Measurements from ENCODE around the gene SLC44A1. TPM values are rescaled to one million over a fixed set of nuclear protein-coding genes. Genes with fewer than 3 reads are reported as not detected.

The SLC44A1 gene
- total RNA-seq, 3 donors from 2014 or later: 4.0 to 5.4 (median 4.1) TPM

DNA sequence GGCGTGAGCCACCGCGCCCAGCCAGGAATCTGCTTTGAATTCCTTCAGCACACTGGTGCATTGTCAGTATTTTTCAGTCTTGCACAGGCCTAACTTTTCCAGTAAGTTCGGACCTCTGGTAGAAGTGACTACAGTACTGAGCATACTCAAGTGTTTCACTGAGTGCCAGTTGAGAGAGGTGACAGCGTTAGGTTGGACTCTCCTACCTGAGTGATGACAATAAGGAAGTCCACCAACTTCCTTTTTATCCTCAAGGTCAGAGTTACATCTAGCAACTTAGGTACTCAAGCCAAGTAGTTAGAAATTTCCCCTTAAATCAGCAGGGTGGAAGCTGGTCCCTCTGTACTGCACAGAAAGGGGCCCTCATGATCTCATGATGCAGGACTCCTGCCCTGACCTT is 177.4 kb downstream of the SLC44A1 start:
- no peak overlapping the region for H3K4me3 Mint-ChIP-seq
- no peak for ATAC-seq

DNA sequence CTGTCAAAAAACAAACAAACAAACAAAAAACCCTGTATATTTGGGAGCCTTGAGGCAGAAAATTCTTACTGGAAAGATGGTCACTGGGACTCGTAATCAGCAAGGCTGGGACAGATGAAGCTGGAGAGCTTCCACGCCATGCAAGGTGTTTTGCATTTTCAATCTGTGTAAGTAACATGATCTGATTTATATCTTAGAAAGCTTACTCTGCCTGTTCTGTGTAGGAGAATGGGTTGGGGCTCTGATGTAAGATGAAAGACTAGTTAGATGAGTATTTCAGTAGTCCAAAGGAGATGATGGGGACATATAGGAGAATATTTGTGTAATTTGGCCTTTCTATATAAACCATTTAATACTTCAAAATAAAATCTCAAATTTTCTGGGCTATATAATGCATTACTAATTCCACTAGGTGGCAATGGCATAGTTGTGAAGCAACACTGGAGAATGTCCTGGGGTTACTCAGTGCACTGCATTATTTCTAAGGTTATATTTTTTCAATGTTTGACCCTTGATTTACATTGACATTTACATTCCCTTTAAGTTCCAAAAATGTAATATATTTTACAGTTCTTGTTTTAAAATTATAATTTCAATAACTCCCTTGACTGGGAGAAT is 181.5 kb downstream of the SLC44A1 start:
- no peak for ATAC-seq
- Mint-ChIP-seq H3K36me3 (ENCODE audit: insufficient read depth) (no peaks in the 10 kb centered on the region), H3K4me3 (no peak overlapping the region), H3K4me1 (ENCODE audit: low read depth) (no peaks in the 10 kb centered on the region), H3K9me3 (no peaks in the 10 kb centered on the region), H3K27me3 (ENCODE audit: low read depth) (peaks cover 5% of the 10 kb centered on the region)
- DNase-seq: no peak

More for the DNA sequence above, 177.4 kb downstream of the SLC44A1 start:
- no peaks in the 10 kb centered on the region for H3K4me1 Mint-ChIP-seq (ENCODE audit: low read depth)
- H3K9me3 Mint-ChIP-seq: no peaks in the 10 kb centered on the region
- H3K36me3 Mint-ChIP-seq (ENCODE audit: insufficient read depth): no peaks in the 10 kb centered on the region
- H3K27me3 Mint-ChIP-seq (ENCODE audit: low read depth): peaks cover 2% of the 10 kb centered on the region
- no peak for DNase-seq

DNA sequence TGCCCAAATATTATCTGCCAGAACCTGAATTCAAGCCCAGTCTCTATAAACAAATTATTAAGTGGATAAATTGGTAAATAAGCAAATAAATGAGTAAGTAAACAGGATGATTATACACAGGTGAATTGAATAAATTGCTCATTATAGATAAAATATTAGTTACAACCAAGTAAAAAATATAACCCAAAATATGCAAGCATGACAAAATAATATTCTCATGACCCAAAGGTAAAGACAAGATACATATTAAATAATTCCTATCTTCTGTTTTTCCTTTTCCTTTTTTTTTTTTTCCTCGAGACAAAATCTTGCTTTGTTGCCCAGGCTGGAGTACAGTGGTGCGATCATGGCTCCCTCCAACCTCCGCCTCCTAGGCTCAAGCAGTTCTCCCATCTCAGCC is 182.2 kb downstream of the SLC44A1 start:
- peaks cover 5% of the 10 kb centered on the region for H3K27me3 Mint-ChIP-seq (ENCODE audit: low read depth)
- DNase-seq (no peak), ATAC-seq (no peak)
- H3K36me3 Mint-ChIP-seq (ENCODE audit: insufficient read depth): no peaks in the 10 kb centered on the region
- H3K4me3 Mint-ChIP-seq: no peak overlapping the region
- no peaks in the 10 kb centered on the region for H3K4me1 Mint-ChIP-seq (ENCODE audit: low read depth)
- H3K9me3 Mint-ChIP-seq: no peaks in the 10 kb centered on the region

DNA sequence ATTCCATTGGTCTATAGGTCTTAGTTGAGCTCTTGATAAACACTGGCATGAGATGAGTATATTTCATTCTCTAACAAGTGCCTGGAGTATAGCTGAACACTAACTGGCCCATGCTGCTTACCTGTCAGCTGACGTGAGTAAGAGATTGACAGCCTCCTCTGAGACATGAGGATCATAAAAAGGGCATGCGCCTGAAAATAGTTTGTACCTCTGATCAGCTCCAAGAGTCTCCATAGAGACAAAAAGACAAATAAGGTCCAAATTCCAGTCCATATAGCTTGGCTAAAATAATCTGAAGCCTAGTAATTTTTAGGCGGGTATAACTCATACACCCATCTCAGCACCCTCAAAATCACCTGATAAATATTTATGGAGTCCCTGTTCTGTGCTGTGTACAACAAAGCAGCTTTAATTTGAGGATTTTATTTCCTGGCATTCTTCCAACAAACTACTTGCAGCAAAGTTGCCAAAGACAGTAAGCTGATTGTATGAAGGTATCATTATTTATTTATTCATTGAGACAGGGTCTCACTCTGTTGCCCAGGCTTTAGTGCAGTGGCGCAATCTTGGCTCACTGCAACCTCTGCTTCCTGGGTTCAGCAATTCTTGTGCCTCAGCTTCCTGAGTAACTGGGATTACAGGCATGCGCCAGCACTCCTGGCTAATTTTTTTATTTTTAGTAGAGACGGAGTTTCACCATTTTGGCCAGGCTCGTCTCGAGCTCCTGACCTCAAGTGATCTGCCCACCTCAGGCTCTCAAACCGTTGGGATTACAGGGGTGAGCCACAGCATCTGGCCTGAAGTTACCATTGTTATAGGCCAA is 187.2 kb downstream of the SLC44A1 start:
- DNase-seq (no peak), ATAC-seq (no peak)
- no peaks in the 10 kb centered on the region for H3K9me3 Mint-ChIP-seq
- no peak overlapping the region for H3K4me3 Mint-ChIP-seq
- no peaks in the 10 kb centered on the region for H3K36me3 Mint-ChIP-seq (ENCODE audit: insufficient read depth)
- H3K27me3 Mint-ChIP-seq (ENCODE audit: low read depth): peaks cover 4% of the 10 kb centered on the region
- no peaks in the 10 kb centered on the region for H3K4me1 Mint-ChIP-seq (ENCODE audit: low read depth)

DNA sequence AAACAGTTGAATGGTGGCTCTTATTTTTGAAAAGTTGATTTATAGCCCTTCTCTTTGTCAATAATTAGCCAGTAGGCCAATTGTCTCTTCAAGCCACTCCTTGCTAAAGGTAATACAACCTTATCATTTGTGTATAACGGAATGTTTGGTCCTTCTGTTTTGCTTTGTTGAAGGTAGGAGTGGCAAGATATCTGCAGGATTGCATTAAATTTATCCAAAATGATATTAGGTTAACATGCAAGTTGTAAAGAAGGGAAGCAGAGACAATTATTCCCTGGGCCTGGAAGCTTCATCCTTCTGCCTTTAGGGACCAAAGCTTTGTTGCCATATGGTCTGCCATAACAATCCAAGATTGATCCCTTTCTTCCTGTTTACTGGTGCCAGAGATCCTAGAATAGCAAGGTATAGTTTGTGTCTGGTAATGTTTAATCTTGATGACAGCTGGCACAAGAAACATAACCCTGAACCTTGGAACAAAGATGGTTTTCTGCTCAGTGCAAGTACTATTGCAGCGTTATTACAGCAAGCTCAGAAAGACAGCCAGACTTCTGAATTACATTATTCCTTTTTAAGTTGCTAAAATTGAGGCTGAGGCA is 187.9 kb downstream of the SLC44A1 start:
- Mint-ChIP-seq H3K27me3 (ENCODE audit: low read depth) (peaks cover 4% of the 10 kb centered on the region), H3K4me3 (no peak overlapping the region), H3K4me1 (ENCODE audit: low read depth) (no peaks in the 10 kb centered on the region), H3K36me3 (ENCODE audit: insufficient read depth) (no peaks in the 10 kb centered on the region), H3K9me3 (no peaks in the 10 kb centered on the region)
- ATAC-seq: no peak
- DNase-seq: no peak

DNA sequence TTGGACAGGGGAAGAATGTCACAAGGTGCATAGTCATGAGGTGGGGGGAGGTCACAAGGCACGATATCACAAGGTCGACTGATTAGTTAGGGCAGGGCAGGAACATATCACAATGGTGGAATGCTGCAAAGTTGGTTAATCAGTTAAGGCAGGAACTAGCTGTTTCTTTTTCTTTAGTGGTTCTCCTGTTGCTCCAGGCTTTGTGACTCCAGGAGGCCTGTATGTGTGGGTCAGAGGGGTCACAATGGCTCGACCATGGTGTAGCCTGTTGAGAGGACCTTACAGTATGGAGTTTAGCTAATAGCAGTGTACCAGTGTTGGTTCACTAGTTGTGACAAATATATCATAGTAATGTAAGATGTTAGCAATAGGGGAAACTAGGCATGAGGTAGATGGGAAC is 191.0 kb downstream of the SLC44A1 start:
- Mint-ChIP-seq H3K27me3 (ENCODE audit: low read depth) (peaks cover 4% of the 10 kb centered on the region), H3K4me1 (ENCODE audit: low read depth) (no peaks in the 10 kb centered on the region), H3K4me3 (no peak overlapping the region), H3K9me3 (no peaks in the 10 kb centered on the region), H3K36me3 (ENCODE audit: insufficient read depth) (no peaks in the 10 kb centered on the region)
- DNase-seq (no peak), ATAC-seq (no peak)

DNA sequence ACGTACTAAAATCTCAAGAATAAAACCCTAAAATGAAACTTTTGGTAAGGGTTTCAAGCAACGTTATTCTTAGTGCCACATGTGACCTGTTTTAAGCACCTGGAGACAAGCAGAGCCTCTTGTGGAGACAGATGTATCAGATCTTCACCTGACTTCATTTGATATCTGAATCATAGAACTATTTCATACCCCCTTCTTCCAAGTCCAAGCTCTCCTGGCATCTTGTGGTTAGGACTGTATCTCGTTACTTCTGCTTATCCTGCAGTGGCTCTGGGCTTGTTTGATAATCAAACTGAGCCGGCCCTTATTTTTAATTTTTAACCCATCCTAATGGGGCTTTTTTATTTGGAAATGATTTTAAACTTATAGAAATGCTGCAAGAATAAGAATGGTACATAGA is 192.3 kb downstream of the SLC44A1 start:
- DNase-seq: no peak
- H3K4me3 Mint-ChIP-seq: no peak overlapping the region
- H3K4me1 Mint-ChIP-seq (ENCODE audit: low read depth): no peaks in the 10 kb centered on the region
- no peak for ATAC-seq
- H3K27me3 Mint-ChIP-seq (ENCODE audit: low read depth): peaks cover 2% of the 10 kb centered on the region
- H3K9me3 Mint-ChIP-seq: no peaks in the 10 kb centered on the region
- no peaks in the 10 kb centered on the region for H3K36me3 Mint-ChIP-seq (ENCODE audit: insufficient read depth)

DNA sequence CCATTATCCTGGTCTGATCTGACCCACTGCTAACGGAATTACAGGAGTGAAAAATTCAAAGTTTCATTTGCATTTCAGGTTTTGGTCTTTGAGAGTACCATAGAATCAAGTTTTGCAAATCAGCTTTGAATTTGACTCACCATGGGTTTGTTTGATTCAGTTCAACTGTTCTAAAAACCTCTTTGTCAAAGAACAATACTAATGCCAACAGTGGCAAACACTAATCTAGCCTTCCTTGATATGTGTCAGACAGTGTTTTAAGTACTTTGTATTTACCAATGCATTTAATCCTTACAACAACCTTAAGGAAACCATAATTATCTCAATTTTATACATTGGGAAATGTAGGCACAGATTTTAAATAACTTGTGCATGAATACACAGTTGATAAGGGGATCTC is 193.3 kb downstream of the SLC44A1 start:
- H3K4me3 Mint-ChIP-seq: no peak overlapping the region
- DNase-seq: no peak
- H3K27me3 Mint-ChIP-seq (ENCODE audit: low read depth): peaks cover 2% of the 10 kb centered on the region
- no peaks in the 10 kb centered on the region for H3K4me1 Mint-ChIP-seq (ENCODE audit: low read depth)
- no peaks in the 10 kb centered on the region for H3K9me3 Mint-ChIP-seq
- peak in 1 of 2 donors; percentile 23 for ATAC-seq
- H3K36me3 Mint-ChIP-seq (ENCODE audit: insufficient read depth): no peaks in the 10 kb centered on the region

DNA sequence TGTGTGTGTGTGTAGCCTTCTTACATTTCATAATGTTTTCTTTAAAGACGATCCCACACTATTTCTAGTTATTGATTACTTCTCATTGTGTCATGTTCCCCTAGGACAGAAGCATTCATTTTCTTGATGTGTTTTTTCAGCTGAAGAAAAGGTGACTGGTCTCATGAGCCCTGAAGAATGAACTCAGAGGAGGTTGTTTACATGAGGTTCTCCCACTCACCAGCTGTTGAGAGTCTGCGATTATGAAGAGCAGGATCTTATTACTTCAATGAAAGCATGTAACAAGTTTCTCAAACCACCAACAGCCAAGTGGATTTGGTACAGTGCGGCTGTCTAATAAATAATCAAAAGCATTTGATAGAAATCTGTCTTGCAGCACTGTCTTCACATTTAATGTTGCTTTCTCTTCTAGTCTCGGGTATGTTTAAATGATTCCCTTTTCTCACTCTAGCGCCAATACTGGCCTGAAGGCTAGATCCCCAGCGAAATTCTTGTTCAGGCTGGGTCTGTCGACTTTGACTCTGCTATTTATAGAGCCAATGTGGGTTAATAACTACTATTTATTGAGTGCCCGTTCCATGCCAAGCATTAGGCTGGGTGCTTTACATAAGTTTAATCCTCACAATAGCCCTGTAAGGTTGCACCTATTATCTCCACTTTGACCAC is 193.8 kb downstream of the SLC44A1 start:
- no peak for DNase-seq
- H3K36me3 Mint-ChIP-seq (ENCODE audit: insufficient read depth): no peaks in the 10 kb centered on the region
- peaks cover 2% of the 10 kb centered on the region for H3K27me3 Mint-ChIP-seq (ENCODE audit: low read depth)
- H3K4me1 Mint-ChIP-seq (ENCODE audit: low read depth): no peaks in the 10 kb centered on the region
- H3K9me3 Mint-ChIP-seq: no peaks in the 10 kb centered on the region
- no peak for ATAC-seq
- no peak overlapping the region for H3K4me3 Mint-ChIP-seq

DNA sequence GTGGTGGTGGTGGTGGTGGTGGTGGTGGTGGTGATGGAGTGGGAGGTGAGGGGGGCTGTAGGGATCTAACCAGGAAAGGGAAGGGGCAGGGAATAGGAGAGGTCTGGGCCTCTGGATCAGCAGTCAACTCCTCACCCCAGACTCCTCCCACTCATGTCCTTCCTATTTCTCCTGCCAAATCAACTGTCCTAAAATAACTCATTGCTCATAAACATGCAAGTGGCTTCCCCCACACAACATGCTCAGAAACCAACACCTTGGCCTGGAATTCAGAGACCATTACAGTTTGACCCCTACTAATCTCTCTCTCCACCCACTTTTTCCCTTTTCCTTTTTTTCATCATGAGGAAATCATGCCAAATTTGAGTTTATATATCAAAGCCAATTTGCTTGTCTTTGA is 195.0 kb downstream of the SLC44A1 start:
- DNase-seq: no peak
- Mint-ChIP-seq H3K4me1 (ENCODE audit: low read depth) (no peaks in the 10 kb centered on the region), H3K4me3 (no peak overlapping the region), H3K9me3 (no peaks in the 10 kb centered on the region), H3K36me3 (ENCODE audit: insufficient read depth) (no peaks in the 10 kb centered on the region), H3K27me3 (ENCODE audit: low read depth) (no peaks in the 10 kb centered on the region)
- ATAC-seq: no peak

DNA sequence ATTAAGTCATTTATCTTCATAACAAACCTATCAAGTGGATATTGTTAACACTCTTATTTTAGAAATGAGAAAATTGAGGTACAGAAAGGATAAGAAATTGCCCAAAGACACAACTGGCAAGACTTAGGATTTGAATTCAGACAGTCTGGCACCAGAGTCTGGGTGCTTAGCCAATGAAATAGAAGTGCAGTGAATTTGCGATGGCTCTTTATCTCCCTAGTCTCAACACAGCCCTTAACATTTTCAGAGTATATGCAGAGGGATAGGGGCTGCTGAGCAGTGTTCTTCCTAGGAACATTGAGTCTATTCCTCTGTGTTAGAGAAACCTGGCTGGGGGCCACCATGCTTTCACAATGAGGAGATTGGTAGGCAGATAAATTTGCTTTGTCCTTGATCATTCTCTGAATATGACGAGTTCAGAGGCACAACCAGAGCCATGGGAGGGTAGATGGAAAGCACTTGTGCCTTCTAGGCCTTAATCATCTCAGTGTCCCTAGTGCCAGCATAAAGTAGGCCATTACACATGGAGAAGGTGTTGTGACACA is 197.2 kb downstream of the SLC44A1 start:
- Mint-ChIP-seq H3K36me3 (ENCODE audit: insufficient read depth) (no peaks in the 10 kb centered on the region), H3K4me1 (ENCODE audit: low read depth) (no peaks in the 10 kb centered on the region), H3K27me3 (ENCODE audit: low read depth) (no peaks in the 10 kb centered on the region), H3K9me3 (no peaks in the 10 kb centered on the region), H3K4me3 (no peak overlapping the region)
- ATAC-seq (no peak), DNase-seq (no peak)

DNA sequence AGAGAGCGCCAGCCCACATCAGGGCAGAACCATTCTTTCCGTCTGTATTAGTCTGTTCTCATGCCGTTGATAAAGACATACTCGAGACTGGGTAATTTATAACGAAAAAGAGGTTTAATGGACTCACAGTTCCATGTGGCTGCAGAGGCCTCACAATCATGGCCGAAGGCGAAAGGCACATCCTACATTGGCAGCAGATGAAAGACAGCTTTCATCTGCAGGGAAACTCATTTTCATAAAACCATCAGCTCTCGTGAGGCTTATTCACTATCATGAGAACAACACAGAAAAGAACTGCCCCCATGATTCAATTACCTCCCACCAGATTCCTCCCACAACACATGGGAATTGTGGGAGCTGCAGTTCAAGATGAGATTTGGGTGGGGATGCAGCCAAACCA is 198.7 kb downstream of the SLC44A1 start:
- Mint-ChIP-seq H3K36me3 (ENCODE audit: insufficient read depth) (no peaks in the 10 kb centered on the region), H3K4me3 (no peak overlapping the region), H3K27me3 (ENCODE audit: low read depth) (no peaks in the 10 kb centered on the region), H3K9me3 (no peaks in the 10 kb centered on the region), H3K4me1 (ENCODE audit: low read depth) (peaks cover 5% of the 10 kb centered on the region)
- no peak for ATAC-seq
- DNase-seq: no peak

DNA sequence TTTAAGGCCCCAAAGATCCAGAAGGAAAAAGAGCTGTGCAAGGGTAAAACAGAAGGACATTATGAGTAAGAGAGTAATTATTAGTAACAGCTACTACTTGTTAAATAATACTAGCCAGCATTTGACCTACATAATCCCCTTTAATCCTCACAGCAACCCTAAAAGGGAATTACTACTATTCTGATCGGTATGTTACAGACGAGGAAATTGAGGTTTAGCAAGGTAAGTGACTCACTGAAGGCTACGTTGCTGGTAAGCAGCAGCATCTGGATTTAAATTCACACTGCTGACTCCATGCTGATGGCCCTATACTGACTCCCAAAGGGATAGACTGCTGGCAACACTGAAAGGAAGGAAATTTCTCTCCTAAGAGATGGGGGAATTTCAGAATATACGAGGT is 199.7 kb downstream of the SLC44A1 start:
- H3K4me3 Mint-ChIP-seq: no peak overlapping the region
- no peaks in the 10 kb centered on the region for H3K9me3 Mint-ChIP-seq
- no peaks in the 10 kb centered on the region for H3K36me3 Mint-ChIP-seq (ENCODE audit: insufficient read depth)
- no peaks in the 10 kb centered on the region for H3K27me3 Mint-ChIP-seq (ENCODE audit: low read depth)
- ATAC-seq (no peak), DNase-seq (no peak)
- H3K4me1 Mint-ChIP-seq (ENCODE audit: low read depth): peaks cover 10% of the 10 kb centered on the region

DNA sequence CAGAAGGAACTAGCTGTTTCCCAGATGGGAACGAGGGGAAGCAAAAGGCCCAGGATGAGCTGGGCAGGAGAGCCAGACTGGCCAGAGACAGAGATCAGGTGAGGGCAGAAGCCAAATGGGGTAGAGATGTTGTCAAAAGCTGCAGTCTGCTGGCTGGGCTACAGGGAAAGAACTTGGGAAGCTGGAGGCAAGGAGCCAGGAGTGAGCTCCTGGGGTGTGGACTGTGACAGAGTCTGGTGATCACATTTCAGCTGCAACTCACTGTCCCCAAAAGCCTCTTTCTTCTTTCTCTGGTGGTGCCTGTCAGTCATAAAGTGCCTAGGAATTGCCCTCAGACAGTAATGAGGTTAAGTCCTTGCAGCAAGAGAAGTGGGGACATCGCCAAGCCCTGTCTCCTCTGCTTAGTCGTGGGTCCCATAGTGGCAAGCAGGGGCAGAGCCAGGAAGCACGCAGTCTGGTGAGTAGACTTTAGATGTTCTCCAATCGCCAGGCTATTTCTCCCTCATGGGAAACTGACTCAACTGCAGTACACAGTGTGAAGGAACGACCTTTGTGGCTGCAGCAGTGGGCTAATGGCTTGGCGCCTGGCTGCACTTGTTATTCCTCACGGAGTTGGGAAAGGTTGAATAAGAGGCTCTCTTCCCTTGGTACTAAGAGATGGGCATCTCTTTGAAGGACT is 200.9 kb downstream of the SLC44A1 start:
- ATAC-seq: no peak
- no peaks in the 10 kb centered on the region for H3K9me3 Mint-ChIP-seq
- H3K4me3 Mint-ChIP-seq: no peak overlapping the region
- H3K4me1 Mint-ChIP-seq (ENCODE audit: low read depth): peaks cover 10% of the 10 kb centered on the region
- no peaks in the 10 kb centered on the region for H3K27me3 Mint-ChIP-seq (ENCODE audit: low read depth)
- no peaks in the 10 kb centered on the region for H3K36me3 Mint-ChIP-seq (ENCODE audit: insufficient read depth)
- no peak for DNase-seq
